ENCODE measurements around the gene PRELID3B.
"Not testable (repeated sequence)": the region's sequence is repeated elsewhere in the genome, so short reads cannot be mapped to it uniquely, and the experiment has no call there.

Gene PRELID3B

DNA sequence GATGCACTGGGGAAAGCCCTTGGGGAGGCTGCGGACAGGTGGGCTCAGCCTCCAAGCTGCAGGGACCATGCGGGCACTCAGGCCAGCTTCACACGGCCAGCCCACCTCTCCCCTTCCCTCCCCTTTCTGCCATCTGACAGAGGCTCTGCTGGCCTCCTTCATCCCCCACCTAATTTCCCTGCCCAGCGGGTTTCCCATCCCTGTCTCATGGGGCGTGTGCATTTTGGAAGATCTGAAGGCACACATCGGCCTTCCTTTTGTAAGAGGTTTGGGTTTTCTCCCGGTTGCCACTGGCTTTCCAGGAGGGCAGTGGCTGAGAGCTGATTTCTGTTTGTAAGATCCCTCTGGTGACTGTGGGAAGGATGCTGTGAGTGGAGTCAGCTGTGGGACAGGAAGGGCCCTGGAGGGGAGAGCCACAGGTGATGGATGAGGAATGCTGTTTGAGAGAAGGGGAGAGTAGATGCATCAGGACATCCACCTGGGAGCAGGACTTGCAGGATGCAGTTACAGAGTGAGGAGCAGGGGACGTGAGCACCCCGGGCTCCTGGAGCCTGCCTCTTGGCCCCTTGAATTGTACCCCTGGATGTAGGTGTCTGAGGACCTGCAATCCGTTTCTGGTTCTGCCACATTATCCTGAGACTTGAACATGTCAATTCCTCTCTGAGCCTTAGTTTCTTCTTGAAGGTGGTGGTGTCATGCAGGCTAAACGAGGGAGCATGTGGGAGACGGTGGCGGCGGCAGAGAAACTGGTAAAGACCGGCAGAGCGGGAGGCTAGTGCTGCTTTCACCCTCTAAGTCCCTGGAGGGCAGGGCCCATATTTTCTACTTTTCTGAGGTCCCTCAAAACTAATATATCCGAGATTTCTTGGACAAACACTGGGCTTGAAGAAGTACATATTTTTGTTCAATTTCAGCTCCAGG lies 29.3 kb downstream of the PRELID3B start:
- TF ChIP-seq CTCF (IDR thresholded peaks at IDR 0.05), result no peak
- intact Hi-C loops (cut with DNase I; ENCODE audit: low total_unique reads), result no loop called here
- Histone ChIP-seq H3K27ac (no peak overlapping the region), H3K9me3 (no peaks in the 10 kb centered on the region), H3K36me3 (no peaks in the 10 kb centered on the region), H3K4me3 (no peak overlapping the region), H3K4me1 (peaks cover 0 to 28% (median 15%) of the 10 kb centered on the region in 4 donors), H3K27me3 (no peaks in the 10 kb centered on the region)
- DNase-seq, result no peak

GRCh38 chr20:59011874-59012157 lies 30.8 kb downstream of the PRELID3B start:
- H3K27me3 ChIP-seq; DNase-seq; intact Hi-C loops (cut with DNase I; ENCODE audit: low total_unique reads); H3K36me3 ChIP-seq; H3K9me3 ChIP-seq; H3K4me3 ChIP-seq: not testable (repeated sequence)
- Histone ChIP-seq H3K4me1 (peaks cover 0 to 38% (median 19%) of the 10 kb centered on the region in 4 donors), H3K27ac (peak overlapping the region; percentile 46 to 66)

DNA sequence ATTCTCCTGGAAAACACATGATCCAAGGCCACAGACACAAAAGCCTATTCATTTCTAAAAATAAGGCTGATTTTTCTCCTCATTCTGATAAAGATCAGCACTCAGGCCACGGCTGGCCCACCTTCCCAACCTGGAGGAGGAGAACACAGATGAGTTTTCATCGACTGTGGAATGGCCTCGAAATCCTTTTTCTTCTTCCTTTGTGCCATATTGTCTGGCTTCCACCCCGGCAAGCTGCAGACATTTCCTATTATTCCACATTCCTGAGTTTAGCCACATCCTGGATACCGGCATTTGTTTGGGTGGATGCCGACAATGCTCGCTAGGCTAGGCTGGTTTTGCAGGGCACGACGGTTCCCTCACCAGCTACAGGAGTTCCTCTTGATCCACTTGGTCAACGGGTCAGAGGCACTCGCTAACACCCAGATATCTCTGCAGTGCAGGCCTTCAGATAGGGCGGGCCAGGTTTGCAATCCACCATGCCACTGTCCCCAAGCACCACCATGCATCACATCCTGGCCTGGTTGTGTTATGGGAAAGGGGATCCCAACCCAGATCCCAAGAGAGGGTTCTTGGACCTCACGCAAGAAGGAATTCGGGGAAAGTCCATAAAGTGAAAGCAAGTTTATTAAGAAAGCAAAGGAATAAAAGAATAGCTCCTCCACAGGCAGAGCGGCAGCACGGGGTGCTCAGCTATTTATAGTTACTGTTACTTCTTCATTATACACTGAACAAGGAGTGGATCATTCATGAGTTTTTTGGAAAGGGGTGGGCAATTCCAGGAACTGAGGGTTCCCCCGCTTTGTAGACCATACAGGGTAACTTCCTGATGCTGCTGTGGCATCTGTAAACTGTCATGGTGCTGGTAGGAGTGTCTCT lies 31.4 kb downstream of the PRELID3B start:
- H3K9me3 ChIP-seq, result no peaks in the 10 kb centered on the region
- no peak for TF ChIP-seq CTCF (IDR thresholded peaks at IDR 0.05)
- intact Hi-C loops (cut with DNase I; ENCODE audit: low total_unique reads), result no loop called here
- peak overlapping the region; percentile 46 to 66 for H3K27ac ChIP-seq
- DNase-seq, result peak; percentile 49 to 68
- H3K4me1 ChIP-seq, result peaks cover 0 to 44% (median 22%) of the 10 kb centered on the region in 4 donors
- peak overlapping the region in 1 of 2 donors; percentile 4 for H3K4me3 ChIP-seq
- no peaks in the 10 kb centered on the region for H3K27me3 ChIP-seq
- H3K36me3 ChIP-seq, result no peaks in the 10 kb centered on the region

- peaks cover 0 to 52% (median 30%) of the 10 kb centered on the region in 4 donors for H3K4me1 ChIP-seq
- no peaks in the 10 kb centered on the region for H3K9me3 ChIP-seq
- no peaks in the 10 kb centered on the region for H3K36me3 ChIP-seq
- no peak for TF ChIP-seq CTCF (IDR thresholded peaks at IDR 0.05)
- no peak overlapping the region for H3K4me3 ChIP-seq
- H3K27ac ChIP-seq, result peak overlapping the region; percentile 46 to 66
- no peak for DNase-seq
- H3K27me3 ChIP-seq, result no peaks in the 10 kb centered on the region
- intact Hi-C loops (cut with DNase I; ENCODE audit: low total_unique reads), result no loop called here
Observed at GRCh38 chr20:59010321-59010994, 32.1 kb downstream of the PRELID3B start.

- intact Hi-C loops (cut with DNase I; ENCODE audit: low total_unique reads), result no loop called here
- no peaks in the 10 kb centered on the region for H3K9me3 ChIP-seq
Observed at GRCh38 chr20:59008715-59009336, 33.8 kb downstream of the PRELID3B start.

More at GRCh38 chr20:59008715-59009336, 33.8 kb downstream of the PRELID3B start:
- H3K4me1 ChIP-seq, result peaks cover 0 to 68% (median 44%) of the 10 kb centered on the region in 4 donors
- peak in 1 of 2 donors; percentile 59 for DNase-seq
- no peak overlapping the region for H3K27ac ChIP-seq
- no peak overlapping the region for H3K4me3 ChIP-seq
- no peaks in the 10 kb centered on the region for H3K27me3 ChIP-seq
- H3K36me3 ChIP-seq, result no peaks in the 10 kb centered on the region
- TF ChIP-seq CTCF (IDR thresholded peaks at IDR 0.05), result no peak

Measured in tibial artery (tissue), 4 donors.